HG03196 (cell line): ENCODE data around the gene PLCXD3.

Experiments
- ATAC-seq: cut with Tn5 transposase; IDR thresholded peaks from one replicate; pipeline ENCODE4 v1.9.1; 2021; ENCODE audit not compliant: unreplicated experiment

PLCXD3 gene

DNA sequence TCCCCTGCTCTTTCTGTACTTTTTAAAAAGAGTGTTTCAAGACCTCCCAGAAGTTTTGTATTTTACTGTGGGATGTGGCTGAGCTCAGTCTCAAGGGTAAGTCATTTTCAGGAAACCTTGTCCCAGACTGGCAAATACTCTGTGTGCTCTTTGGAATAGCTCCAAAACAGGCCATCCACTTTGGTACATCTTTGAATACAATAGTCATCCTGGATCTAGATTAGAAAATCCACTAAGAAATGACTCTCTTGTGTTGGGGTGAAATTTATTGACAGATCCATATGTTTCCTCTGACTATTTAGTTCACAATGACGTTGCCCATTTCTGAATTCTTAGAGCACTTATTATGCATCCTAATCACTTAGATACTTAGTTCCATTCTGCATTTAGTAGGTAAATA lies 95.2 kb downstream of the PLCXD3 start:
- ATAC-seq, result no peak

GRCh38 chr5:41414598-41414997 lies 95.8 kb downstream of the PLCXD3 start:
- ATAC-seq, result no peak

- ATAC-seq, result no peak
Measured at GRCh38 chr5:41413074-41413473, 97.3 kb downstream of the PLCXD3 start.

GRCh38 chr5:41412496-41412895 lies 97.9 kb downstream of the PLCXD3 start:
- no peak for ATAC-seq

DNA sequence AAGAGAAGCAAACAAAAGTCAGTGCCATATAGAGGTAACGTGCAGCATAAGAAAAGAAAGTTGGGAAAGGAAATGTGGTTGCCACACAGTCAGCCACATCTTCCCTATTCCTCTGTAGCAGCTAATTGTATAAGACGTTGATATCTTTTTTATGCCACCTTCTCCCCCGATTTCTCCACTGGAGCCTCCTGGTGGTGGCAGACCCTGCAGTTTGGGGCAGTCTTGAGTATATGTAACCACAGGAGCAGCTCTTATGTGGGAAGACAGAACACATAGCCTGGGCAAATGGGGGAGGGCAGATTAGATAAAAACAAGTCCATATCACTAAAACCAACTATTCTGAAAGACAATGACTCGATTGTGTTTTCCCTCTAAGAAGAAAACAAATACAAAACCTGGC lies 99.7 kb downstream of the PLCXD3 start:
- no peak for ATAC-seq

- ATAC-seq, result no peak
Measured at GRCh38 chr5:41410307-41410706, 100.1 kb downstream of the PLCXD3 start.

GRCh38 chr5:41408676-41409443 lies 101.5 kb downstream of the PLCXD3 start:
- ATAC-seq, result no peak

GRCh38 chr5:41406936-41407335 lies 103.5 kb downstream of the PLCXD3 start:
- no peak for ATAC-seq

GRCh38 chr5:41406424-41406823 lies 104.0 kb downstream of the PLCXD3 start:
- ATAC-seq, result no peak

DNA sequence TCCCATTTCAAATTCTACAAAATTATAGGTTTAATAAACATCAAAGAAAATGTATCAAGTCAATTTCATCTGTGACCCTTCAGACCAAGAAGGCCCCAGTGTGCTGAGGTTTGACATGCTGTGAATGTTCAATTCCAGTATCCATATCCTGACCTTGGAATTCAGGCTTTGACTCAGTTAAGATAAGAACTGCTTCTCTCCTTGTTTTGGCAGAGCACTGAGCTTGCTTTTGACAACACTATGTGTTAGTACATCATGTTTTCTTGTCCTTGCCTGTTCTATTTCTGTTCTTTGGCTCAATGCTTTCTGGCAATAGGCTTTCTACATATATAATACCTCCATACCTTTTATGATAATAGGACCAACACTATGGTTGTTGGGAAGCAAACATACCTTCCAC lies 105.6 kb downstream of the PLCXD3 start:
- no peak for ATAC-seq

GRCh38 chr5:41403846-41404245 lies 106.6 kb downstream of the PLCXD3 start:
- ATAC-seq, result no peak

DNA sequence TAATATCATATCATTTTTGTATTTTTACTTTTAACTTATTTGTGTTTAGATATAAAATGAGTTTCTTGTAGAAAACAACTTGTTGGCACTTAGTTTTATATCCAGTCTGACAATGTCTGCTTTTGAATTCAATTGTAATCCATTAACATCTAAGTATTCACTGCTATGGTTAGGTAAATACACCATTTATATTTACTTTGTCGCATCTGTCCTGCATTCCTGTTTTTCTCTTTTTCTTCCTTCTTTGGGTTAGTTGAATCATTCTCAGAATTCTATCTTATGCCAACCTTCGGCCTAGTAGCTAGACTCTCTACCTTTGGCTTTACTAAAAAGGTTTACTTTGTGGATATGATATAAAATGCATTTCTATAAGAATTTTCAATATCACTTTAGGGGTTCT lies 107.6 kb downstream of the PLCXD3 start:
- ATAC-seq, result no peak

DNA sequence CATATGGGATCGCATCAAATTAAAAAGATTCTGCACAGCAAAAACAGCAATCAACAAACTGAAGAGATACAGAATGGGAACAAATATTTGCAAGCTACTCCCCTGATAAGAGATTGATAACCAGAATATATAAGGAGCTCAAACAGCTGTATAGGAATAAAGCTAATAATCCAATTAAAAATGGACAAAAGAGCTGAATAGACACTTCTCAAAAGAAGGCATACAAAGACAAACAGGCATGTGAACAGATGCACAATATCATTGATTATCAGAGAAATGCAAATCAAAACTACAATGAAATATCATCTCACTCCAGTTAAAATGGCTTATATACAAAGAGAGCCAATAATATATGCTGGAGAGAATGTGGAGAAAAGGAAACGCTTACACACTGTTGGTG lies 110.6 kb downstream of the PLCXD3 start:
- no peak for ATAC-seq

- no peak for ATAC-seq
Measured at GRCh38 chr5:41392016-41392415, 118.4 kb downstream of the PLCXD3 start.

DNA sequence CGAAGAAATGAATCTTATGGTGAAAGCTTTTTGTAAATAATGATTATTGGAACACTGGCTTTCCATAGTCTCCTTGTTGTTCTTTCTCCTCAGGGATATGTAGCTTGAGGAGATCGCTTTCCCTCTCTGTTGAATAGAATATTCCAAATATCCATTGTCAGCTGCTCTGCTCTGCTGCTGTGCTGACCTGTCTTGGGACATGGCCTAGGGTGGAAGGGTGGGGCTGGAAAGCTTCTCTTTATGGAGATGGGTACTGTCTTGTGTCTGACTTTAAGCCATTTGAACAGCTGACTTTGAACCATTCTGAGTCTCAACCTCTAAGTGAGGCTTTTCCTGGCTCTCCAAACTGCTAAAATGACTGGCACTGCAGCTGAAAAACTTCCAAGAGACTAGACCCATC lies 135.8 kb downstream of the PLCXD3 start:
- no peak for ATAC-seq

GRCh38 chr5:41373230-41373629 lies 137.2 kb downstream of the PLCXD3 start:
- no peak for ATAC-seq

- ATAC-seq, result no peak
Measured at GRCh38 chr5:41371738-41372137, 138.7 kb downstream of the PLCXD3 start.

DNA sequence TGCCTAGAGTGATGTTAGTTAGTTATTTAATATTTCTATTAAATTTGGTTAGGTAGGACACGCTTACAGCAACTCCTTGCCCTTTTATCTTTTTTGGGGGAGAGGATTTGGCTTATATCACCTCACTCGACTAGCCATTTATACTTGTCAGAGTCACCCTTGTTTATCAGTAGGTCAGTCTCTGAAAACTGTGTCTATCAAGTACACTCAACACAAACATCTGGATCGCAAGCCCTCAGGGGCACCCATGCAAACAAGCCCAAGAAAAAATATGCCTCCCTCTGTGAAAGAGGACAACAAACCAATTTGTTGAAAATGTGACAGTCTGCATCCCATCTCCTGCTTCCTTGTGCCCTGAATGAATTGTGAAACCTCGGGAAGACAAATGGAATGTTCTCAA lies 139.9 kb downstream of the PLCXD3 start:
- no peak for ATAC-seq

DNA sequence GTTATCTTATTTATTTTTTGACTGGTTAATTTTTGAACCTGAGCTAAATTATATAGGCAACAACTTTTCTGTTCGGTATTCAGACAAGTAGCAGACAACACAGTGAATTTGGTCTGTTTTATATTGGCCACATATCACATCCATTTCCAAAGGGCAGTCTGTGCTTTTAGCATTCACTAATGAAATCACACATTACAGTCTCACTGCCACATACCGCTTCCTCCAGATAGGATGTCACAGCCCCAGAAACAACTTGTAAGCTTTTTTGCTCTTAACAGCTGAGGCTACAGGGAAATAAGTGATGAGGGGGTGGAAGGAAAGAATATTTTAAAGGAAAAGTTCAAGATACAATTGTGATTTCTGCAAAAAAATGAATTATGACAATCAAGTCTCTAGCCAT lies 140.6 kb downstream of the PLCXD3 start:
- ATAC-seq, result no peak

DNA sequence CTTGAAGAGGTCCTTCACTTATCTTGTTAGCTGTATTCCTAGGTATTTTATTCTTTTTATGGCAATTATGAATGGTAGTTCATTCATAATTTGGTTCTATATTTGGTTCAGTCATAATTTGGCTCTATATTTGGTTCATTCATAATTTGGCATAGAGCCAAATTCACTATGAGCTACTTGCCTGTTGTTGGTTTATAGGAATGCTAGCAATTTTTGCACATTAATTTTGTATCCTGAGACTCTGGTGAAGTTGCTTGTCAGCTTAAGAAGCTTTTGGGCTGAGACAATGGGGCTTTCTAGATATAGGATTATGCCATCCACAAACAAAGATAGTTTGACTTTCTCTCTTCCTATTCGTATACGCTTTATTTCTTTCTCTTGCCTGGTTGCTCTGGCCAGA lies 142.2 kb downstream of the PLCXD3 start:
- no peak for ATAC-seq

DNA sequence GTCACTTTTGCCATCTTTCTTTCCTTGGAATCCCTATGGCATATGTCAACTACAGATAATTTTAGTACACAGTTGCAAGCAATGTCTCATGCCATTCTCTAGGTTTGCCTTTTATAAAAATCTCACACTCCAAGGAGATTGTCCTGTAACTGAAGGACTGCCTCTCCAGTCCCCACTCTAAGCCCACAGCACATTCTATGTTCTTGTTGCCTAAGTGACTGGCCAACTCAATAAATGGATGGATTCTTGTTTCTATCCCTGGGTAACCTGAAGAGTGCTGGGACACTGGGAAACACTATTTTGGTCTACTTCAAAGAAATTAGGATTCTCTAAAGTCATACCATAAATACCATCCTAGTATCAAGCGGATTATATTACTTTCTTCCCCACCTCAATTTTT lies 145.0 kb downstream of the PLCXD3 start:
- no peak for ATAC-seq

GRCh38 chr5:41364346-41364745 lies 146.1 kb downstream of the PLCXD3 start:
- no peak for ATAC-seq

DNA sequence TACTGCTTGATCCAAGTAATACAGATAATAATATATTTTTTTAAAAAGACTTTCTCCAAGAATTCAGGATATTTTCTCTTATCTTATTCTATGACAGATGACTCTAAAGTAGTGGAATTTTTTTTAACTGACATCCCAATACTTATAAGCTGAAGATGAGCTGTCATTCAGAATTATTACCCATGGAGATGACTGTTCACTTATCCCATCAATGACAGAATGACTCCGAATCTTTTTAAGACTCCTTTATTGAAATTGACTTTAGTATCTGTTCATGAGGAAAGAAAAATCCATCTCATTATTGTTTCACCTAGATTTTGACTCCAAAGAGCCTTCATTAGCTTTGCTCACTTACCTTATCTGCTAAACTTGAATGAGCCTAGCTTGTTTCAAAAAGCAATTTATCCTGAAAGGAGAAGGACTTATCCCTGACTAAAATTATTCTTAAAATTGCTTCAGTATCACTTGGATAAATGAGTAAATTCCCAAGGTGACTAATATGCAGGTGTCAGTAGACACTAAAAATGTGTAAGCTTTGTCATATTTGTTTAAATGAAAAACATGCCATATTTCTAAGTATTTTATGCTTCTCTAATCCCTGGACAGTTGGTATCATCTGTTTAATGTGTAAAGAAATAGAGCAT lies 146.9 kb downstream of the PLCXD3 start:
- no peak for ATAC-seq
